ENCODE measurements around the gene RAP1GAP2. TPM values are rescaled to one million over a fixed set of nuclear protein-coding genes. Genes with fewer than 3 reads are reported as not detected.

RAP1GAP2 gene
- total RNA-seq, 2 donors from 2014 or later, result 28.9 to 48.3 TPM

DNA sequence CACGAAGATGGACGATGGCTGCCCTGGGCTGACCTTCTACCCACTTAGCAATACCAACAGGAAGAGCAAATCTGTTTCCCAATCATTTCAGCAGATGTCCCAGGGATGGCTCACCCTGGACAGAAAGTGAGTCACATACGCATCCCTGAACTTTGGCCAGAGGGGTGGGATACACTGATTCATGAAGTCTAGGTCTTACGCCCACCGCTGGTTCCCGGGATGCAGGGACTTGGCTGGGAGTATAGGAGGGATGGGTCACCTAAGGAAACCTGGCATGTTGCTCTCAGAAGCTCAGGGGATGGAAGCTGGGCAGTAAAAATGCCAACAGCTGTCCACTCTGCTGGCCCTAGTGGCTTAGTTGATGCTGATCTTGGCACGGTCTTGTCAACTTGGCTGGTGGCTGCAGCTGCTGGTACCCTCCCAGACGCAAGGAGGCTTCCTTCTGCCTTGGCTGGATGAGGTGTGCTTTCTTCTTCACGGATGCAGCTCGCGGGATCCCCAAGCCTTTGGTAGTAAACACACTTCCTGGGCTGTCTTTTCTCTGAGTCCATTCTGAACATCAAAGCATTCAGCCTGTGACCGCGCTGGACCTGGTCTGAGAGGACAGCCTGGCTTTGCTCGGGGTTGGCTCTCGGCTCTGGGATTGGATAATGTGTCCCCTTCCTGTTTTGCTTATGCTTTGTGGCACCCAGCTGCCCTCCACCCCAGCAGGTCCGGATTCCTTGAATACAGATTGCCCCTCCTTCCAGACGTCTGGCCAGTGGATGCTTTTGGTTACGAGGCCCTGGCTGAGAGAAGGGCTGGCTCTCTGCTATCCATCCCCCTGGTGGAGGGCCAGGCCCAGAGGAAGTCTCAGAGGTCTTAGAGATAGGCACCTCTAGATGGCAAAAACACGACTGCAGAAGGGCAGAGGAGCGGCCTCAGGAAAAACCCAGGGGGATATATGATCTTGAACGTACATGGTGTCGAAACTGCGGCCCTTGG, 71.5 kb downstream of the RAP1GAP2 start:
- intact Hi-C loops (cut with DNase I), result no loop called here
- Histone ChIP-seq H3K4me3 (no peak overlapping the region), H3K9me3 (no peaks in the 10 kb centered on the region), H3K36me3 (no peaks in the 10 kb centered on the region), H3K4me1 (replicated peaks) (no peaks in the 10 kb centered on the region), H3K27me3 (replicated peaks; ENCODE audit: insufficient read depth) (no peaks in the 10 kb centered on the region), H3K27ac (no peak overlapping the region)
- WGBS, result 76% methylated on average over 23 of the region's 23 CpGs
- no peak for DNase-seq (ENCODE audit: low spot score)
- TF ChIP-seq POLR2A (IDR thresholded peaks at IDR 0.05) (no peak), POLR2AphosphoS5 (IDR thresholded peaks at IDR 0.05) (no peak)
- TF ChIP-seq, protein P1, sequence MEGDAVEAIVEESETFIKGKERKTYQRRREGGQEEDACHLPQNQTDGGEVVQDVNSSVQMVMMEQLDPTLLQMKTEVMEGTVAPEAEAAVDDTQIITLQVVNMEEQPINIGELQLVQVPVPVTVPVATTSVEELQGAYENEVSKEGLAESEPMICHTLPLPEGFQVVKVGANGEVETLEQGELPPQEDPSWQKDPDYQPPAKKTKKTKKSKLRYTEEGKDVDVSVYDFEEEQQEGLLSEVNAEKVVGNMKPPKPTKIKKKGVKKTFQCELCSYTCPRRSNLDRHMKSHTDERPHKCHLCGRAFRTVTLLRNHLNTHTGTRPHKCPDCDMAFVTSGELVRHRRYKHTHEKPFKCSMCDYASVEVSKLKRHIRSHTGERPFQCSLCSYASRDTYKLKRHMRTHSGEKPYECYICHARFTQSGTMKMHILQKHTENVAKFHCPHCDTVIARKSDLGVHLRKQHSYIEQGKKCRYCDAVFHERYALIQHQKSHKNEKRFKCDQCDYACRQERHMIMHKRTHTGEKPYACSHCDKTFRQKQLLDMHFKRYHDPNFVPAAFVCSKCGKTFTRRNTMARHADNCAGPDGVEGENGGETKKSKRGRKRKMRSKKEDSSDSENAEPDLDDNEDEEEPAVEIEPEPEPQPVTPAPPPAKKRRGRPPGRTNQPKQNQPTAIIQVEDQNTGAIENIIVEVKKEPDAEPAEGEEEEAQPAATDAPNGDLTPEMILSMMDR (IDR thresholded peaks at IDR 0.05), result no peak

DNA sequence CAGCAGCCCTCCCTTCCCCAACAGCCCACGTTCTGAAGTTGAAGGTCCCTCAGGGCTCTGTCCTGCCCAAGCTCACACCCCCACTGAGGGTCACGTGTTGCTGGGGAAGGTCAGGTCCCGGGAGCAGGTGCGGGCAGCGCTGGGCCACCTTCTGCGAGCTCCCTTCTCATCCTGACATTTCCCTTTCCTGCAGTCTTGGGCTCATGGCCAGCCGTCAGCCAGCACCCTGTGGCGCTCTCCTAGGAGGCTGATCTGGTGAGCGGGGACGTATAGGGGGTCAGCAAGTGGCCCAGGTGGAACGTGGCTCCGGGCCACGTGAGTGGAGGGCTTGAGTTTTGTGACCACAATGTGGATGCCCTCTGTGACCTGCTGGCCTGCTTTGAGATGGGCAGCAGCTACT, 73.4 kb downstream of the RAP1GAP2 start:
- 90% methylated on average over 12 of the region's 13 CpGs for WGBS
- no peak overlapping the region for H3K27ac ChIP-seq
- TF ChIP-seq POLR2A (IDR thresholded peaks at IDR 0.05), result no peak
- TF ChIP-seq POLR2AphosphoS5 (IDR thresholded peaks at IDR 0.05), result no peak
- TF ChIP-seq, protein P1 (IDR thresholded peaks at IDR 0.05), result no peak

DNA sequence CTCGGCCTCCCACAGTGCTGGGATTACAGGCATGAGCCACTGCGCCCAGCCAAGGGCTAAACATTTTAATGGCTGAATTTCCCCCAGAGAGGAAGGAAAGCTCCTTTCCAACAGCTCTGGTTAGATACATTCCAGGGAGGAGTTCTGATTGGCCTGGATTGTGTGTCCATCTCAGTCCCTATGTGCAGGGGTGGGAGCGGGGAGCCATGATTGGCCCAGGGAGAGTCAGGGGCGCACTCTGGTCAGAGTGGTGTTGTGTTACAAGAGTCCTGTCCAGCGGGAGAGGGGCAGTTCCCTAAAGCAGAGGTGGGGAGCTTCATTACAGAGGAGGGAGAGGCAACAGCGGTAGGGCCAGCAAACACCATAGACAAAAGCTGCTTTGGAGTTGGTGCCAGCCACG, 75.0 kb downstream of the RAP1GAP2 start:
- Histone ChIP-seq H3K4me1 (replicated peaks) (no peaks in the 10 kb centered on the region), H3K27ac (no peak overlapping the region), H3K9me3 (no peaks in the 10 kb centered on the region), H3K36me3 (no peaks in the 10 kb centered on the region), H3K4me3 (no peak overlapping the region), H3K27me3 (replicated peaks; ENCODE audit: insufficient read depth) (no peaks in the 10 kb centered on the region)
- intact Hi-C loops (cut with DNase I), result no loop called here
- no peak for DNase-seq (ENCODE audit: low spot score)
- TF ChIP-seq POLR2AphosphoS5 (IDR thresholded peaks at IDR 0.05), result no peak
- no peak for TF ChIP-seq POLR2A (IDR thresholded peaks at IDR 0.05)
- TF ChIP-seq, protein P1 (IDR thresholded peaks at IDR 0.05), result no peak
- WGBS, result 77% methylated on average over 7 of the region's 7 CpGs

More for the DNA sequence above, 73.4 kb downstream of the RAP1GAP2 start:
- Histone ChIP-seq H3K36me3 (no peaks in the 10 kb centered on the region), H3K4me3 (no peak overlapping the region), H3K4me1 (replicated peaks) (no peaks in the 10 kb centered on the region), H3K27me3 (replicated peaks; ENCODE audit: insufficient read depth) (no peaks in the 10 kb centered on the region), H3K9me3 (no peaks in the 10 kb centered on the region)
- DNase-seq (ENCODE audit: low spot score), result no peak
- intact Hi-C loops (cut with DNase I), result no loop called here

DNA sequence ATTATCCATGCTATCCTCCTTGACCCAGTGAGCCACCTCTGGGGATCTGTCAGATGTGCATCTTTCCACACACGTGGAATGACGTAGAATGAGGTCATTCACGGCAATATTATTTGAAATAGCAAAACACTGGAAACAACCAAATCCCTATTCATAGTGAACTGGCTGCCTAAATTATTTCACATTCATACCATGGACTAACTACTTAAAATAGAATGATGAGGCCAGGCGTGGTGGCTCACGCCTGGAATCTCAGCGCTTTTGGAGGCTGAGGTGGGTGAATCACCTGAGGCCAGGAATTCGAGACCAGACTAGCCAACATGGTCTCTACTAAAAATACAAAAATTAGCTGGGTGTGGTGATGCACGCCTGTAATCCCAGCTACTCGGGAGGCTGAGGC, 75.5 kb downstream of the RAP1GAP2 start:
- no peaks in the 10 kb centered on the region for H3K9me3 ChIP-seq
- no peaks in the 10 kb centered on the region for H3K27me3 ChIP-seq (replicated peaks; ENCODE audit: insufficient read depth)
- intact Hi-C loops (cut with DNase I), result no loop called here
- no peak overlapping the region for H3K4me3 ChIP-seq
- H3K27ac ChIP-seq, result no peak overlapping the region
- no peak for DNase-seq (ENCODE audit: low spot score)
- 95% methylated on average over 9 of the region's 9 CpGs for WGBS
- H3K36me3 ChIP-seq, result no peaks in the 10 kb centered on the region
- no peak for TF ChIP-seq POLR2A (IDR thresholded peaks at IDR 0.05)
- TF ChIP-seq, protein P1 (IDR thresholded peaks at IDR 0.05), result no peak
- no peak for TF ChIP-seq POLR2AphosphoS5 (IDR thresholded peaks at IDR 0.05)
- no peaks in the 10 kb centered on the region for H3K4me1 ChIP-seq (replicated peaks)

DNA sequence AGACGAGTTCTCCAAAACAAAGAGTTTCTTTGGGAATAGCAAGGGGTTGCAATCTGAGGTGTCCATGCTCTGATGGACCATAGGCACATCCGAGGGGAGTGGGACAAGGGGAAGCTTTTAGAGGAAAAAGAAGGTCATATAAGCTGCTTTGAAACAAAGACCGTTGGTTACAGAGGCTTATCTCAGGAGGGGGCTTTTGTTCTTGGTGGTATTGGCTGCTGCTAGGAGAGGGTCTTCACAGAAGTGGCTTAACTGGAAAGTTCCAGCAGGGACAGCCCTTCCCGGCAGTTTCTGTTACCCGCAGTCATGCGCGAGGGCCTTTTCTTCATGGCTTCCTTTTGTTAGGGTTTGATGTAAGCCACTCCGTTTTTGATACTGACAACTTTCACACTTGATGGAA, 76.0 kb downstream of the RAP1GAP2 start:
- Histone ChIP-seq H3K9me3 (no peaks in the 10 kb centered on the region), H3K36me3 (no peaks in the 10 kb centered on the region), H3K4me1 (replicated peaks) (no peaks in the 10 kb centered on the region), H3K27ac (no peak overlapping the region), H3K27me3 (replicated peaks; ENCODE audit: insufficient read depth) (no peaks in the 10 kb centered on the region), H3K4me3 (no peak overlapping the region)
- TF ChIP-seq POLR2A (IDR thresholded peaks at IDR 0.05), result no peak
- no peak for DNase-seq (ENCODE audit: low spot score)
- WGBS, result 80% methylated on average over 8 of the region's 8 CpGs
- intact Hi-C loops (cut with DNase I), result no loop called here
